SK-N-SH treated with all-trans-retinoic acid at 6 μM for 48 hours (cell line): ENCODE measurements around the gene SPG7.

Source experiments
- ATAC-seq: fragments of 200-7000 bp; cut with Tn5 transposase; 3 replicates; pipeline ENCODE4 v1.9.1; 2020; ENCODE audit warnings: mild to moderate bottlenecking, moderate library complexity
- BACH2 ChIP-seq: fragments of 250-450 bp; sonication (Bioruptor Pico); IDR thresholded peaks from 2 replicates; pipeline ENCODE4 v1.9.0; 2021; ENCODE audit warnings: mild to moderate bottlenecking, borderline replicate concordance
- CSDC2 ChIP-seq: fragments of 250-450 bp; sonication (Bioruptor Pico); IDR thresholded peaks from 2 replicates; pipeline ENCODE4 v1.5.0; 2020; ENCODE audit warnings: mild to moderate bottlenecking, moderate library complexity
- ESRRG ChIP-seq: fragments of 250-450 bp; sonication (Bioruptor Pico); IDR thresholded peaks from 2 replicates; pipeline ENCODE4 v1.6.1; 2021; ENCODE audit warnings: mild to moderate bottlenecking
- GLIS3 ChIP-seq: fragments of 250-450 bp; sonication (Bioruptor Pico); IDR thresholded peaks from 2 replicates; pipeline ENCODE4 v1.5.0; 2020; ENCODE audit warnings: mild to moderate bottlenecking, moderate library complexity
- OSR1 ChIP-seq: fragments of 250-450 bp; sonication (Bioruptor Pico); IDR thresholded peaks from 2 replicates; pipeline ENCODE4 v1.8.0; 2022; ENCODE audit warnings: moderate library complexity, mild to moderate bottlenecking, inconsistent platforms
- PPARA ChIP-seq: fragments of 250-450 bp; sonication (Bioruptor Pico); IDR thresholded peaks from 2 replicates; pipeline ENCODE4 v1.5.0; 2020; ENCODE audit warnings: mild to moderate bottlenecking, borderline replicate concordance
- RARB ChIP-seq: fragments of 250-450 bp; sonication (Bioruptor Pico); IDR thresholded peaks from 2 replicates; pipeline ENCODE4 v1.8.0; 2021; ENCODE audit warnings: mild to moderate bottlenecking, moderate library complexity
- SNAI2 ChIP-seq: fragments of 250-450 bp; sonication (Bioruptor Pico); IDR thresholded peaks from 2 replicates; pipeline ENCODE4 v1.5.0; 2020; ENCODE audit warnings: mild to moderate bottlenecking, moderate library complexity
- TCF4 ChIP-seq: fragments of 250-450 bp; sonication (Bioruptor Pico); IDR thresholded peaks from 2 replicates; pipeline ENCODE4 v1.8.0; 2021; ENCODE audit warnings: mild to moderate bottlenecking, moderate library complexity, borderline replicate concordance
- ZC3H10 ChIP-seq: fragments of 250-450 bp; sonication (Bioruptor Pico); IDR thresholded peaks from 2 replicates; pipeline ENCODE4 v1.5.1; 2021; ENCODE audit warnings: mild to moderate bottlenecking, moderate library complexity
- ZFP3 ChIP-seq: fragments of 250-450 bp; sonication (Bioruptor Pico); IDR thresholded peaks from 2 replicates; pipeline ENCODE4 v1.5.0; 2020; ENCODE audit warnings: mild to moderate bottlenecking, moderate library complexity
- ZFP30 ChIP-seq: fragments of 450-650 bp; formaldehyde crosslinking; IDR thresholded peaks from 2 replicates; pipeline ENCODE4 v1.5.0; 2022; ENCODE audit warnings: mild to moderate bottlenecking, moderate library complexity
- ZNF565 ChIP-seq: fragments of 450-650 bp; formaldehyde crosslinking; conservative IDR thresholded peaks from 2 replicates; pipeline ENCODE4 v1.5.0; 2020; ENCODE audit warnings: low read depth, mild to moderate bottlenecking, moderate library complexity
- ZNF70 ChIP-seq: fragments of 450-650 bp; formaldehyde crosslinking; IDR thresholded peaks from 2 replicates; pipeline ENCODE4 v1.5.0; 2020; ENCODE audit warnings: mild to moderate bottlenecking, moderate library complexity
- ZNF8 ChIP-seq: fragments of 450-650 bp; formaldehyde crosslinking; IDR thresholded peaks from 2 replicates; pipeline ENCODE4 v1.5.0; 2020; ENCODE audit warnings: mild to moderate bottlenecking, moderate library complexity
- TF ChIP-seq, protein P1 (sequence below): fragments of 250-450 bp; sonication (Bioruptor Pico); IDR thresholded peaks from 2 replicates; pipeline ENCODE4 v1.5.1; 2020; ENCODE audit warnings: low read depth, mild to moderate bottlenecking, moderate library complexity
- TF ChIP-seq, protein P2 (sequence below): fragments of 250-450 bp; sonication (Bioruptor Pico); IDR thresholded peaks from 2 replicates; pipeline ENCODE4 v1.5.0; 2020; ENCODE audit warnings: mild to moderate bottlenecking, moderate library complexity
- TF ChIP-seq, protein P3 (sequence below): fragments of 250-450 bp; sonication (Bioruptor Pico); IDR thresholded peaks from 2 replicates; pipeline ENCODE4 v1.8.0; 2020; ENCODE audit warnings: mild to moderate bottlenecking, moderate library complexity, borderline replicate concordance
- TF ChIP-seq, protein P4 (sequence below): fragments of 250-450 bp; sonication (Bioruptor Pico); IDR thresholded peaks from 2 replicates; pipeline ENCODE4 v1.8.0; 2021; ENCODE audit warnings: low read depth, mild to moderate bottlenecking, moderate library complexity, borderline replicate concordance
- TF ChIP-seq, protein P5 (sequence below): fragments of 250-450 bp; sonication (Bioruptor Pico); IDR thresholded peaks from 2 replicates; pipeline ENCODE4 v1.5.1; 2021; ENCODE audit warnings: mild to moderate bottlenecking, moderate library complexity

Gene SPG7

DNA sequence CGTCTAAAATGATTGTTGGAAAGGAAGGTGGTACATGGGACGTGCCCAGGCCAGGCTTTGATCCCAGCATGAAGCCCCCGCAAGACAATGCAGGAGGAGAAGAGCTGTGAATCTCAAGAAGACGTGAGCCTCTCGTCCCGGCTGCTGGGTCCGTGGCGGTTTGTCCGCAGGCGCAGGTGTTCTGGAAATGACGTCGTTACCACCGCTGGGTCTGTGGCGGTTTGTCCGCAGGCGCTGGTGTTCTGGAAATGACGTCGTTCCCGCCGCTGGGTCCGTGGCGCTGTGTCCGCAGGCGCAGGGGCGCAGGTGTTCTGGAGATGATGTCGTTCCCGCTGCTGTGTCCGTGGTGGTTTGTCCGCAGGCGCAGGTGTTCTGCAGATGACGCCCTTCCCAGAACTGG, 14.1 kb downstream of the SPG7 start:
- ATAC-seq, result no peak; the same call in 2 of the 3 replicates
- TF ChIP-seq PPARA (CRISPR knock-in tag), result no peak
- TF ChIP-seq, protein P1, sequence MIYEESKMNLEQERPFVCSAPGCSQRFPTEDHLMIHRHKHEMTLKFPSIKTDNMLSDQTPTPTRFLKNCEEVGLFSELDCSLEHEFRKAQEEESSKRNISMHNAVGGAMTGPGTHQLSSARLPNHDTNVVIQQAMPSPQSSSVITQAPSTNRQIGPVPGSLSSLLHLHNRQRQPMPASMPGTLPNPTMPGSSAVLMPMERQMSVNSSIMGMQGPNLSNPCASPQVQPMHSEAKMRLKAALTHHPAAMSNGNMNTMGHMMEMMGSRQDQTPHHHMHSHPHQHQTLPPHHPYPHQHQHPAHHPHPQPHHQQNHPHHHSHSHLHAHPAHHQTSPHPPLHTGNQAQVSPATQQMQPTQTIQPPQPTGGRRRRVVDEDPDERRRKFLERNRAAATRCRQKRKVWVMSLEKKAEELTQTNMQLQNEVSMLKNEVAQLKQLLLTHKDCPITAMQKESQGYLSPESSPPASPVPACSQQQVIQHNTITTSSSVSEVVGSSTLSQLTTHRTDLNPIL (CRISPR knock-in tag), result no peak
- TF ChIP-seq, protein P2, sequence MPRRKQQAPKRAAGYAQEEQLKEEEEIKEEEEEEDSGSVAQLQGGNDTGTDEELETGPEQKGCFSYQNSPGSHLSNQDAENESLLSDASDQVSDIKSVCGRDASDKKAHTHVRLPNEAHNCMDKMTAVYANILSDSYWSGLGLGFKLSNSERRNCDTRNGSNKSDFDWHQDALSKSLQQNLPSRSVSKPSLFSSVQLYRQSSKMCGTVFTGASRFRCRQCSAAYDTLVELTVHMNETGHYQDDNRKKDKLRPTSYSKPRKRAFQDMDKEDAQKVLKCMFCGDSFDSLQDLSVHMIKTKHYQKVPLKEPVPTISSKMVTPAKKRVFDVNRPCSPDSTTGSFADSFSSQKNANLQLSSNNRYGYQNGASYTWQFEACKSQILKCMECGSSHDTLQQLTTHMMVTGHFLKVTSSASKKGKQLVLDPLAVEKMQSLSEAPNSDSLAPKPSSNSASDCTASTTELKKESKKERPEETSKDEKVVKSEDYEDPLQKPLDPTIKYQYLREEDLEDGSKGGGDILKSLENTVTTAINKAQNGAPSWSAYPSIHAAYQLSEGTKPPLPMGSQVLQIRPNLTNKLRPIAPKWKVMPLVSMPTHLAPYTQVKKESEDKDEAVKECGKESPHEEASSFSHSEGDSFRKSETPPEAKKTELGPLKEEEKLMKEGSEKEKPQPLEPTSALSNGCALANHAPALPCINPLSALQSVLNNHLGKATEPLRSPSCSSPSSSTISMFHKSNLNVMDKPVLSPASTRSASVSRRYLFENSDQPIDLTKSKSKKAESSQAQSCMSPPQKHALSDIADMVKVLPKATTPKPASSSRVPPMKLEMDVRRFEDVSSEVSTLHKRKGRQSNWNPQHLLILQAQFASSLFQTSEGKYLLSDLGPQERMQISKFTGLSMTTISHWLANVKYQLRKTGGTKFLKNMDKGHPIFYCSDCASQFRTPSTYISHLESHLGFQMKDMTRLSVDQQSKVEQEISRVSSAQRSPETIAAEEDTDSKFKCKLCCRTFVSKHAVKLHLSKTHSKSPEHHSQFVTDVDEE, result no peak
- no peak for TF ChIP-seq ZFP30 (CRISPR knock-in tag)
- no peak for TF ChIP-seq ZNF8 (CRISPR knock-in tag)
- TF ChIP-seq OSR1, result no peak
- TF ChIP-seq, protein P3, sequence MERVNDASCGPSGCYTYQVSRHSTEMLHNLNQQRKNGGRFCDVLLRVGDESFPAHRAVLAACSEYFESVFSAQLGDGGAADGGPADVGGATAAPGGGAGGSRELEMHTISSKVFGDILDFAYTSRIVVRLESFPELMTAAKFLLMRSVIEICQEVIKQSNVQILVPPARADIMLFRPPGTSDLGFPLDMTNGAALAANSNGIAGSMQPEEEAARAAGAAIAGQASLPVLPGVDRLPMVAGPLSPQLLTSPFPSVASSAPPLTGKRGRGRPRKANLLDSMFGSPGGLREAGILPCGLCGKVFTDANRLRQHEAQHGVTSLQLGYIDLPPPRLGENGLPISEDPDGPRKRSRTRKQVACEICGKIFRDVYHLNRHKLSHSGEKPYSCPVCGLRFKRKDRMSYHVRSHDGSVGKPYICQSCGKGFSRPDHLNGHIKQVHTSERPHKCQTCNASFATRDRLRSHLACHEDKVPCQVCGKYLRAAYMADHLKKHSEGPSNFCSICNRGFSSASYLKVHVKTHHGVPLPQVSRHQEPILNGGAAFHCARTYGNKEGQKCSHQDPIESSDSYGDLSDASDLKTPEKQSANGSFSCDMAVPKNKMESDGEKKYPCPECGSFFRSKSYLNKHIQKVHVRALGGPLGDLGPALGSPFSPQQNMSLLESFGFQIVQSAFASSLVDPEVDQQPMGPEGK (CRISPR knock-in tag), result no peak
- TF ChIP-seq, protein P4, sequence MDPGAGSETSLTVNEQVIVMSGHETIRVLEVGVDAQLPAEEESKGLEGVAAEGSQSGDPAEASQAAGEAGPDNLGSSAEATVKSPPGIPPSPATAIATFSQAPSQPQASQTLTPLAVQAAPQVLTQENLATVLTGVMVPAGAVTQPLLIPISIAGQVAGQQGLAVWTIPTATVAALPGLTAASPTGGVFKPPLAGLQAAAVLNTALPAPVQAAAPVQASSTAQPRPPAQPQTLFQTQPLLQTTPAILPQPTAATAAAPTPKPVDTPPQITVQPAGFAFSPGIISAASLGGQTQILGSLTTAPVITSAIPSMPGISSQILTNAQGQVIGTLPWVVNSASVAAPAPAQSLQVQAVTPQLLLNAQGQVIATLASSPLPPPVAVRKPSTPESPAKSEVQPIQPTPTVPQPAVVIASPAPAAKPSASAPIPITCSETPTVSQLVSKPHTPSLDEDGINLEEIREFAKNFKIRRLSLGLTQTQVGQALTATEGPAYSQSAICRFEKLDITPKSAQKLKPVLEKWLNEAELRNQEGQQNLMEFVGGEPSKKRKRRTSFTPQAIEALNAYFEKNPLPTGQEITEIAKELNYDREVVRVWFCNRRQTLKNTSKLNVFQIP (CRISPR knock-in tag), result no peak
- no peak for TF ChIP-seq GLIS3
- TF ChIP-seq RARB (CRISPR knock-in tag), result no peak
- no peak for TF ChIP-seq ZFP3
- no peak for TF ChIP-seq ZNF565 (CRISPR knock-in tag)
- TF ChIP-seq ESRRG, result no peak
- no peak for TF ChIP-seq ZC3H10 (CRISPR knock-in tag)
- TF ChIP-seq, protein P5, sequence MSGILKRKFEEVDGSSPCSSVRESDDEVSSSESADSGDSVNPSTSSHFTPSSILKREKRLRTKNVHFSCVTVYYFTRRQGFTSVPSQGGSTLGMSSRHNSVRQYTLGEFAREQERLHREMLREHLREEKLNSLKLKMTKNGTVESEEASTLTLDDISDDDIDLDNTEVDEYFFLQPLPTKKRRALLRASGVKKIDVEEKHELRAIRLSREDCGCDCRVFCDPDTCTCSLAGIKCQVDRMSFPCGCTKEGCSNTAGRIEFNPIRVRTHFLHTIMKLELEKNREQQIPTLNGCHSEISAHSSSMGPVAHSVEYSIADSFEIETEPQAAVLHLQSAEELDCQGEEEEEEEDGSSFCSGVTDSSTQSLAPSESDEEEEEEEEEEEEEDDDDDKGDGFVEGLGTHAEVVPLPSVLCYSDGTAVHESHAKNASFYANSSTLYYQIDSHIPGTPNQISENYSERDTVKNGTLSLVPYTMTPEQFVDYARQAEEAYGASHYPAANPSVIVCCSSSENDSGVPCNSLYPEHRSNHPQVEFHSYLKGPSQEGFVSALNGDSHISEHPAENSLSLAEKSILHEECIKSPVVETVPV (CRISPR knock-in tag), result no peak
- no peak for TF ChIP-seq CSDC2 (CRISPR knock-in tag)
- TF ChIP-seq TCF4 (CRISPR knock-in tag), result no peak
- no peak for TF ChIP-seq BACH2 (CRISPR knock-in tag)
- no peak for TF ChIP-seq ZNF70 (CRISPR knock-in tag)
- TF ChIP-seq SNAI2 (CRISPR knock-in tag), result no peak

DNA sequence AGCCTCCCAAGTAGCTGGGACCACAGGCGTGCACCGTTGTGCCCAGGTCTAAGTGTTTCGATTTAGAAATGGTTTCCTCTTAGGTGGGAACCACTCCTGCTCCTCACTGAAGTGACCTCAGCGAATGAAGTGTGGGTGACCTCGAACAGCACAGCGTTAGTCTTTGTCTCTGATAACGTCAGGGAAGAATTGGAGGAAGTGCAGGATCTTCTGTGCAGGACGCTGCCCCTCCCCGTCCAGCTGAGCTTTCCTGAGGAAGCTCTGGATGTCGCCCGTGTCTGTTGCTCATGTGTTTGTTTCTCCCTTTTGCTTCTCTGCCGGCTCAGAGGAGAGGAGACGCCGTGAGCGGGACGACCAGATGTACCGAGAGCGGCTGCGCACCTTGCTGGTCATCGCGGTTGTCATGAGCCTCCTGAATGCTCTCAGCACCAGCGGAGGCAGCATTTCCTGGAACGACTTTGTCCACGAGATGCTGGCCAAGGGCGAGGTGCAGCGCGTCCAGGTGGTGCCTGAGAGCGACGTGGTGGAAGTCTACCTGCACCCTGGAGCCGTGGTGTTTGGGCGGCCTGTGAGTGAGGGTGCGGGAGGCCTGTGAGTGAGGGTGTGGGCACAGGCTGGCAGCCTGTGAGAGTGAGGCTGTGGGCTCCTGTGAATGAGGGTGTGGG, 15.6 kb downstream of the SPG7 start:
- no peak for ATAC-seq
- TF ChIP-seq RARB (CRISPR knock-in tag) (no peak), CSDC2 (CRISPR knock-in tag) (no peak), OSR1 (no peak), ZFP3 (no peak), GLIS3 (no peak), ZNF8 (CRISPR knock-in tag) (no peak), BACH2 (CRISPR knock-in tag) (no peak), ZNF70 (CRISPR knock-in tag) (no peak), ZFP30 (CRISPR knock-in tag) (no peak)
- TF ChIP-seq, protein P3 (CRISPR knock-in tag), result no peak
- TF ChIP-seq, protein P1 (CRISPR knock-in tag), result no peak
- TF ChIP-seq, protein P4 (CRISPR knock-in tag), result no peak
- TF ChIP-seq, all 23 proteins: peak for 0
